B cell (primary cell): Measurements from ENCODE around the gene CTNNA2. TPM values are rescaled to one million over a fixed set of nuclear protein-coding genes. Genes with fewer than 3 reads are reported as not detected.

Experiments
- ATAC-seq: fragments of 200-7000 bp; cut with Tn5 transposase; one replicate; pipeline ENCODE4 v1.10.0; 2021; ENCODE audit warnings: low read depth, mild to moderate bottlenecking, moderate number of reproducible peaks, moderate library complexity
- CTCF ChIA-PET: fragments of 350-600 bp; sonication (Branson Sonifier 250); formaldehyde crosslinking; loops from one replicate; lab custom pipeline; 2021; ENCODE audit warnings: antibody characterized with exemption, inconsistent platforms; lab: Charles Lee
- POLR2A ChIA-PET: fragments of 350-600 bp; sonication (Branson Sonifier 250); formaldehyde crosslinking; loops from one replicate; lab custom pipeline; 2021; ENCODE audit warnings: antibody characterized with exemption; lab: Charles Lee
- DNase-seq: peaks from one replicate; pipeline ENCODE4 v3.0.0; 2013
- H2AFZ ChIP-seq: 2 replicates; pipeline ENCODE4 v1.6.1; 2012; ENCODE audit warnings: mild to moderate bottlenecking, low read depth, low read length; ENCODE audit not compliant: insufficient read depth, poor library complexity, severe bottlenecking
- H3K27ac ChIP-seq, 2 donors: 1 replicate in 1 of 2; 2 replicates in 1 of 2; pipeline ENCODE4 v1.5.1; 2012 to 2013; ENCODE audit warnings: low read length in 2 of 2, mild to moderate bottlenecking in 2 of 2, moderate library complexity in 1 of 2
- H3K27me3 ChIP-seq, 4 experiments: fragments of 200-600 bp in 1 of 4; sonication (generic) in 1 of 4; replicated peaks in 1 of 4; 1 replicate in 2 of 4; 2 replicates in 2 of 4; pipeline versions ENCODE4 v1.6.1 to v1.7.0; 2013 to 2016; ENCODE audit warnings: low read length in 3 of 4, mild to moderate bottlenecking in 2 of 4, mixed read lengths in 1 of 4, moderate library complexity in 1 of 4; ENCODE audit not compliant: insufficient read depth in 4 of 4, control insufficient read depth in 3 of 4; ENCODE audit errors: control extremely low read depth in 1 of 4
- H3K36me3 ChIP-seq, 2 experiments: replicated peaks in 1 of 2; 1 replicate in 1 of 2; 2 replicates in 1 of 2; pipeline versions ENCODE4 v1.6.1 to v1.7.1; 2013; ENCODE audit warnings: low read length in 1 of 2; ENCODE audit not compliant: insufficient read depth in 2 of 2, control insufficient read depth in 1 of 2; ENCODE audit errors: control extremely low read depth in 1 of 2, extremely low read depth in 1 of 2
- H3K4me1 ChIP-seq, 2 donors: fragments of 200-600 bp in 1 of 2; sonication (generic) in 1 of 2; 1 replicate in 1 of 2; 2 replicates in 1 of 2; pipeline versions ENCODE4 v1.5.1 to v1.6.1; 2013 to 2017; ENCODE audit warnings: low read length in 2 of 2; ENCODE audit not compliant: control insufficient read depth in 2 of 2, insufficient read depth in 2 of 2
- H3K4me2 ChIP-seq: replicated peaks from 2 replicates; pipeline ENCODE3; 2012; ENCODE audit warnings: mild to moderate bottlenecking, low read depth, low read length; ENCODE audit not compliant: poor library complexity, severe bottlenecking
- H3K4me3 ChIP-seq, 5 experiments: fragments of 200-600 bp in 1 of 5; sonication (generic) in 1 of 5; 1 replicate in 3 of 5; 2 replicates in 2 of 5; pipeline versions ENCODE4 v1.5.1 to v1.7.0; 2011 to 2016; ENCODE audit warnings: low read length in 4 of 5, mild to moderate bottlenecking in 4 of 5, low read depth in 2 of 5, control low read depth in 1 of 5, moderate library complexity in 1 of 5; ENCODE audit not compliant: insufficient read depth in 1 of 5; ENCODE audit errors: control extremely low read depth in 1 of 5, extremely low read depth in 1 of 5
- H3K79me2 ChIP-seq: fragments of 200-600 bp; sonication (generic); one replicate; pipeline ENCODE4 v1.6.0; 2016; ENCODE audit warnings: low read length; ENCODE audit not compliant: control insufficient read depth, insufficient read depth
- H3K9ac ChIP-seq: fragments of 200-600 bp; sonication (generic); 2 replicates; pipeline ENCODE4 v1.6.1; 2017; ENCODE audit warnings: mild to moderate bottlenecking, low read length, moderate library complexity
- H3K9me3 ChIP-seq, 3 donors: one replicate each; pipeline versions ENCODE4 v1.6.1 to v1.7.1; 2013; ENCODE audit warnings: low read length in 2 of 3; ENCODE audit not compliant: control insufficient read depth in 2 of 3, insufficient read depth in 1 of 3; ENCODE audit errors: control extremely low read depth in 1 of 3
- H4K20me1 ChIP-seq: 2 replicates; pipeline ENCODE4 v1.6.0; 2012; ENCODE audit warnings: mild to moderate bottlenecking, low read length; ENCODE audit not compliant: insufficient read depth, control insufficient read depth, poor library complexity, severe bottlenecking
- H3K27ac Mint-ChIP-seq: one replicate; pipeline ENCODE4 v1.8.0; 2021; ENCODE audit warnings: mixed read lengths
- H3K27me3 Mint-ChIP-seq: one replicate; pipeline ENCODE4 v1.8.0; 2021; ENCODE audit warnings: mixed read lengths
- H3K4me1 Mint-ChIP-seq: one replicate; pipeline ENCODE4 v1.8.0; 2021; ENCODE audit warnings: mixed read lengths
- H3K4me3 Mint-ChIP-seq: one replicate; pipeline ENCODE4 v1.8.0; 2021; ENCODE audit warnings: mixed read lengths
- H3K9me3 Mint-ChIP-seq: one replicate; pipeline ENCODE4 v1.8.0; 2022; ENCODE audit warnings: mixed read lengths; ENCODE audit not compliant: insufficient read depth
- CTCF ChIP-seq: fragments of 200-600 bp; IDR thresholded peaks from one replicate; pipeline ENCODE4 v1.8.0; 2022; ENCODE audit warnings: antibody characterized with exemption, mild to moderate bottlenecking
- EZH2 ChIP-seq: IDR thresholded peaks from 2 replicates; pipeline ENCODE4 v1.6.1; 2012; ENCODE audit warnings: borderline replicate concordance, low read depth, mild to moderate bottlenecking, moderate library complexity, low read length; ENCODE audit not compliant: insufficient read depth, poor library complexity, severe bottlenecking
- WGBS: methylation state at CpG from one replicate; pipeline ENCODE4 v1.1.5; 2013; ENCODE audit warnings: missing lambda C conversion rate; ENCODE audit not compliant: insufficient coverage; 5-methylcytosine and 5-hydroxymethylcytosine counted together
- intact Hi-C: fragments of 100-400 bp; cut with micrococcal nuclease; formaldehyde crosslinking; loops from one replicate; pipeline ENCODE4 v1.10.0; 2022
- polyA plus RNA-seq: library from polyadenylated mRNA; depleted of rRNA; stranded (reverse); fragments of >200 nt; gene quantifications from 2 replicates; pipeline ENCODE4 v1.2.3, GENCODE V29; 2012
- total RNA-seq, 2 donors: library from RNA; stranded (reverse); fragments of 120-200 nt in 1 of 2; gene quantifications; 1 replicate in 1 of 2; 2 replicates in 1 of 2; pipeline versions ENCODE4 v1.2.3 to v1.2.4, GENCODE V29; 2013 to 2022

The CTNNA2 gene
- total and polyA plus RNA-seq, 2 donors (not counting 1 experiment from before 2014, with no cell fraction given), result not detected

DNA sequence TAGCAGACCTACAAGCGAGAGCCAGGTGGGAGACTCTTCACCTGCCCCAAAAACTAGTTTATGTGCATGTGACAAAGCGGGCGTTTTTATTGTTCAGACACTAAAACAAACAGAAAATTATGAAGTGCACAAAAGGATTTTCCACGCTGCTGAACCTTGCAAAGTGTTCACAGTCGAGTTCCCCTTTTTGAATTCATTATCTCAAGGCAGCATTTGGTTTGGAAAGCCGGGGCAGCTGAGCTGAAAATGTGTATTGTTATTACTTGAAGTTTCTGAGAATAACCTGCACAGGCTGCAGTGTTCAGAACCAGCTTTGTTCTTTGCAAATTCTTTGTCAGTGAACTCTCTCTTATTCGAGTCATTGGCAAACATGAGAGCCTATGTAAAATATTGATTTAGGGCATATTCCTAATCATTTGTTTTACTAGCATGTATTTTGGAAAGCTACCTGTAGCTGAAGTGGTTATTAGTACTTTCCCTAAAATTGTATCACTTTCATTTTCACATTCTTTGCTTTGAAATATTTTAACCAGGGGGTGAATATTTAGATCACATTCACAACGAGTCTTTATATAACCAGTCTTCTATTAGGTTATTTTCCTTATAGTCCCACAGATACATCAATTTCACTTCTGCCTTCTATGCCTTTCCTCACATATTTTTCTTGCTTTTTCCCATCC, 732.2 kb downstream of the CTNNA2 start:
- DNase-seq (no peak), ATAC-seq (no peak)
- ChIA-PET POLR2A (no interaction called here), CTCF (no interaction called here)
- Histone ChIP-seq H3K4me3 (no peak overlapping the region), H2AFZ (no peak overlapping the region), H3K27me3 (no peaks in the 10 kb centered on the region), H3K27ac (no peak overlapping the region), H3K9me3 (no peaks in the 10 kb centered on the region), H3K36me3 (no peaks in the 10 kb centered on the region), H3K4me1 (no peaks in the 10 kb centered on the region), H3K4me2 (no peak overlapping the region), H3K9ac (no peak overlapping the region), H3K79me2 (no peaks in the 10 kb centered on the region), H4K20me1 (no peaks in the 10 kb centered on the region)
- WGBS, result 0% methylated on average over 1 of the region's 8 CpGs
- TF ChIP-seq CTCF, result no peak
- no peak for TF ChIP-seq EZH2
- Mint-ChIP-seq H3K27me3 (no peaks in the 10 kb centered on the region), H3K4me3 (no peak overlapping the region), H3K27ac (no peak overlapping the region), H3K4me1 (no peaks in the 10 kb centered on the region), H3K9me3 (no peaks in the 10 kb centered on the region)
- intact Hi-C loops, result no loop called here

DNA sequence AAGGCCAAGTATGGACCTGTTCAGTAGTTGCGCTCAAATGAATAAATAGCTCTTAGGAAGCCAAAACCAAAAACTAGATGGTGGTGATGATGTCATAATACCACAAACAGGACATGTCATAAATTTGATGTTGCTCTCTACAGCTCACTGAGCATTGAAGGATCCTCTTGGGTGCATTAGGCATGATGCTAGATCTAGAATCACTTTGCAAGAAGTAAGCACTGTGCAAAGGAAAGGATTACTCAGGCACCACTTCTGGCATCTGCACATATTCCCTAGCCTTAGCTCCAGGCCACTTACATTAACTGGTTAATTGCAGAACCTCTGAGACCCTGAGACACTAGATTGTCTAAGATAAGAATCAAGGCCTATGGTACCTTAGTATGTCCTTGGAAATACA, 733.7 kb downstream of the CTNNA2 start:
- Histone ChIP-seq H4K20me1 (no peaks in the 10 kb centered on the region), H2AFZ (no peak overlapping the region), H3K4me2 (no peak overlapping the region), H3K27me3 (no peaks in the 10 kb centered on the region), H3K9me3 (no peaks in the 10 kb centered on the region), H3K79me2 (no peaks in the 10 kb centered on the region), H3K9ac (no peak overlapping the region), H3K36me3 (no peaks in the 10 kb centered on the region), H3K27ac (no peak overlapping the region), H3K4me3 (no peak overlapping the region), H3K4me1 (no peaks in the 10 kb centered on the region)
- H3K4me1 Mint-ChIP-seq, result no peaks in the 10 kb centered on the region
- TF ChIP-seq CTCF (no peak), EZH2 (no peak)
- no peak for ATAC-seq
- no peaks in the 10 kb centered on the region for H3K9me3 Mint-ChIP-seq
- POLR2A ChIA-PET, result no interaction called here
- DNase-seq, result no peak
- WGBS, result no CpG with 5 or more reads among the region's 1 CpG
- H3K4me3 Mint-ChIP-seq, result no peak overlapping the region
- intact Hi-C loops, result no loop called here
- no peaks in the 10 kb centered on the region for H3K27me3 Mint-ChIP-seq
- CTCF ChIA-PET, result no interaction called here
- no peak overlapping the region for H3K27ac Mint-ChIP-seq
